ENCODE results near the gene ATP2A3.

DNA sequence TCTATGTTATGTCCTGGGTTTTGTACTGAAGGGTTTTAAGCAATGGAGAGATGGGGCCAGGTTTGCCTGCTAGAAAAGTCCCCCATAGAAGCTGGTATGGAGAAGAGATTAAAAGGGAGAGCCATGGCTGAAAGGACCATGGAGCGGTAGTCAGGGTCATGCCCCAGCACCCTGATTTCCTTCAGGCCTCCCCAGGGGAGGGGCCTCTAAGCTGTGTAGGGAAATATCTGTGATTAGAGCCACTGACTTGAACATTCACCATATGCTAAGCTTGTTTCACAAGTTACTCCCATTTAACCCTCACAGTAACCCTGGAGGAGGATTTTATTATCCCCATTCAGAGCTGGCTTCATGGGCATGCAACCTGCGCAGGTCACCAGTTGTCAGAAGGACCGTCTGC, 3.8 kb upstream of the ATP2A3 start:
- no peak for TF ChIP-seq CTCF (IDR thresholded peaks at IDR 0.05)
- no peak for TF ChIP-seq POLR2A (IDR thresholded peaks at IDR 0.05)
